ENCODE measurements around the gene CCDC196. TPM values are rescaled to one million over a fixed set of nuclear protein-coding genes. Genes with fewer than 3 reads are reported as not detected.

CCDC196 gene
- total RNA-seq, 1 experiment from 2014 or later = not detected

DNA sequence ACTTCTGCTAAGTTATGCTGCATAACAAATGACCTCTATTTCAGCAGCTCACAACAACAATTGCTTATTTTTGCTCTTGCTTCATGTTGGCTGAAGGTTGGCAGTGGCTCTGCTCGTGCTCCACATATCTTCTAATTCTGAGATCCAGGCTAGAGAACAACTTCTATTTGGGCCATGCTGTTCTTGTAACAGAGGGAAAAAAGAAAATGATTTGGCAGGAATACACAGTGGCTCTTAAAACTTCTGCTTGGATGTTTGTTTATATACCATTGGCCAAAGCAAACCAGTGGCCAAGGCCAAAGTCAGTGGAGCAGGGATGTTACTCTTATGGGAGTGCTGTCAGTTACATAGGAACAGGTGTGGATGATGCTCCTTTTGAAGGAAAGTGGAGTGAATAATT, 53.9 kb downstream of the CCDC196 start:
- no peak overlapping the region for H2AFZ ChIP-seq (ENCODE audit: low read length)
- no peak overlapping the region for H4K5ac ChIP-seq (ENCODE audit: insufficient read length, low read depth, low read length)
- no peak overlapping the region for H3K56ac ChIP-seq (ENCODE audit: insufficient read length, low read depth, low read length)
- no peaks in the 10 kb centered on the region for H3K79me1 ChIP-seq (ENCODE audit: insufficient read depth, low read depth, low read length, poor library complexity, severe bottlenecking)
- no peak overlapping the region for H3T11ph ChIP-seq (ENCODE audit: low read length)
- TF ChIP-seq, protein P1, sequence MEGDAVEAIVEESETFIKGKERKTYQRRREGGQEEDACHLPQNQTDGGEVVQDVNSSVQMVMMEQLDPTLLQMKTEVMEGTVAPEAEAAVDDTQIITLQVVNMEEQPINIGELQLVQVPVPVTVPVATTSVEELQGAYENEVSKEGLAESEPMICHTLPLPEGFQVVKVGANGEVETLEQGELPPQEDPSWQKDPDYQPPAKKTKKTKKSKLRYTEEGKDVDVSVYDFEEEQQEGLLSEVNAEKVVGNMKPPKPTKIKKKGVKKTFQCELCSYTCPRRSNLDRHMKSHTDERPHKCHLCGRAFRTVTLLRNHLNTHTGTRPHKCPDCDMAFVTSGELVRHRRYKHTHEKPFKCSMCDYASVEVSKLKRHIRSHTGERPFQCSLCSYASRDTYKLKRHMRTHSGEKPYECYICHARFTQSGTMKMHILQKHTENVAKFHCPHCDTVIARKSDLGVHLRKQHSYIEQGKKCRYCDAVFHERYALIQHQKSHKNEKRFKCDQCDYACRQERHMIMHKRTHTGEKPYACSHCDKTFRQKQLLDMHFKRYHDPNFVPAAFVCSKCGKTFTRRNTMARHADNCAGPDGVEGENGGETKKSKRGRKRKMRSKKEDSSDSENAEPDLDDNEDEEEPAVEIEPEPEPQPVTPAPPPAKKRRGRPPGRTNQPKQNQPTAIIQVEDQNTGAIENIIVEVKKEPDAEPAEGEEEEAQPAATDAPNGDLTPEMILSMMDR (conservative IDR thresholded peaks at IDR 0.05) = no peak
- no peak overlapping the region for H3K4ac ChIP-seq (ENCODE audit: low read depth, low read length)
- no peak overlapping the region for H2BK12ac ChIP-seq (ENCODE audit: insufficient read length, low read depth, low read length)
- H3K4me2 ChIP-seq (ENCODE audit: insufficient read depth, insufficient read length, low read length) = no peak overlapping the region
- no peak overlapping the region for H2BK5ac ChIP-seq (ENCODE audit: insufficient read length, low read length)
- H3K4me3 Mint-ChIP-seq = no peak overlapping the region
- no peak overlapping the region for H4K8ac ChIP-seq (replicated peaks; ENCODE audit: insufficient read length, low read depth, low read length)
- H3K79me2 ChIP-seq (ENCODE audit: insufficient read depth, low read length) = peaks cover 5% of the 10 kb centered on the region; the same call in 1 of the 2 replicates
- no peaks in the 10 kb centered on the region for H3K27me3 ChIP-seq (ENCODE audit: insufficient read depth, low read length)
- no peak overlapping the region for H2BK120ac ChIP-seq (ENCODE audit: low read depth, low read length, poor library complexity, severe bottlenecking)
- H3K18ac ChIP-seq (ENCODE audit: insufficient read length, low read depth, low read length) = no peak overlapping the region
- H3K36me3 Mint-ChIP-seq (ENCODE audit: insufficient read depth in 1 of 3, low read depth in 3 of 3) = peaks cover 0 to 4% (median 3%) of the 10 kb centered on the region in 3 experiments; a peak in 5 of 7 replicates
- no peaks in the 10 kb centered on the region for H3K4me1 ChIP-seq (ENCODE audit: insufficient read depth, low read length)
- no peak for DNase-seq
- no peaks in the 10 kb centered on the region for H3K23me2 ChIP-seq (ENCODE audit: insufficient read length, low read depth, low read length, poor library complexity, severe bottlenecking)
- H2AK5ac ChIP-seq (ENCODE audit: insufficient read length, low read length) = no peak overlapping the region
- H3K27me3 Mint-ChIP-seq (ENCODE audit: low read depth) = no peaks in the 10 kb centered on the region
- no peak overlapping the region for H3K14ac ChIP-seq (ENCODE audit: insufficient read depth, low read length)
- H3K27ac ChIP-seq (ENCODE audit: insufficient read length, low read depth, low read length) = no peak overlapping the region
- H3K27ac Mint-ChIP-seq = peak overlapping the region in 1 of 3 experiments; percentile 32; a peak in 1 of 7 replicates
- peaks cover 4 to 10% of the 10 kb centered on the region in 2 experiments for H3K4me1 Mint-ChIP-seq
- no CpG with 5 or more reads among the region's 1 CpG for WGBS (ENCODE audit: extremely low coverage, insufficient read length, low lambda C conversion rate)
- H4K91ac ChIP-seq (ENCODE audit: insufficient read length, low read depth, low read length) = no peak overlapping the region
- H3K9ac ChIP-seq (ENCODE audit: extremely low read depth, insufficient read length, low read length) = no peak overlapping the region
- no peak overlapping the region for H2BK15ac ChIP-seq (ENCODE audit: low read depth, low read length)
- H2BK20ac ChIP-seq (ENCODE audit: low read depth, low read length, poor library complexity, severe bottlenecking) = no peak overlapping the region
- H3K9me3 ChIP-seq (ENCODE audit: control insufficient read depth, low read depth, low read length) = no peaks in the 10 kb centered on the region
- H3K9me3 Mint-ChIP-seq = peaks cover 3% of the 10 kb centered on the region in 2 experiments; a peak in 4 of 5 replicates
- no peaks in the 10 kb centered on the region for H4K20me1 ChIP-seq (ENCODE audit: control insufficient read depth, insufficient read depth, insufficient read length)
- H3K23ac ChIP-seq (ENCODE audit: insufficient read length, low read depth, low read length) = no peak overlapping the region

Data from H9 (cell line).